GM18499 (cell line): Measurements from ENCODE around the gene ARMC12.

ENCODE experiments used
- ATAC-seq: cut with Tn5 transposase; IDR thresholded peaks from one replicate; pipeline ENCODE4 v1.9.1; 2021; ENCODE audit warnings: moderate number of reproducible peaks; ENCODE audit not compliant: insufficient read depth, unreplicated experiment

ARMC12 gene

DNA sequence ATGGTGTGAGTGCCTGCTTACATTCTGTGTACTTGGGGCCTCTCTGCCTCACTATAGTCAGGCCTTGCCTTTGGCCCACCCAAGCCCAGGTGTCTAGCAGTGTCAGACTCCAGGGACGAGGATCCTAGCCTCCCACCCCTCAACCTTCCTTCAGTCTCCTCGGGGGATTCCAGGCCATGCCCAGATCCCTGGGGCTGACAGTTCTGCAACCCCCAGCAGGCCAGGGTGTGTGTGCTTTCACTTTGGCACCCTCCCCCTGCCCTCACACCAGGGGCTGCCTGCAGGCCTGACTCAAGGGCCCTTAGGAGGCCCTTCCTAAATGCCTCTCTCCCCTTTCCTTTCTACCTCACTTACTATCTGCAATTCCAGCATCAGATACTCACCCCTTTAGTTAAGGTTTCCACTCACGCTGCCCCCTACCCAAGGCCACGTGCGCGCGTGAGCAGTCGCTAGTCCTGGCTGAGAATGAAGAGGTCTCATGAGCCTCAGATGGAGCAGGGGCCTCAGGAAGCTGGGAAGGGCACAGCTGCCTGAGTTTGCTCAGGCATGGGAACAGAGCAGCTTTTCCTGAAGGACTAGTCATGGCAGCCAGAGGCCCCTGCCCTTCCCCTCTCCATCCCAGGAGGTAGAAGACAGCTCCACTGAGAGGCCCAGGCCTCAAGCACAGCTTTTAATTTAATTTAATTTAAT is 61.1 kb downstream of the ARMC12 start:
- no peak for ATAC-seq
